ENCODE measurements around the gene C14orf132.

GRCh38 chr14:96090441-96091148 is 51.4 kb downstream of the C14orf132 start:
- TF ChIP-seq SIX5 (IDR thresholded peaks at IDR 0.05; ENCODE audit: borderline replicate concordance in 1 of 2, insufficient read depth in 1 of 2, low read depth in 1 of 2, low read length in 2 of 2) (no peak), NONO (IDR thresholded peaks at IDR 0.05; ENCODE audit: low read depth in 2 of 2, low read length in 1 of 2) (no peak), SIN3B (IDR thresholded peaks at IDR 0.05; ENCODE audit: low read depth) (no peak), MCM3 (IDR thresholded peaks at IDR 0.05) (no peak), BACH1 (tag; IDR thresholded peaks at IDR 0.05) (no peak), JUND (IDR thresholded peaks at IDR 0.05; ENCODE audit: borderline replicate concordance, low read depth, low read length) (no peak), JUND (tag; IDR thresholded peaks at IDR 0.05; ENCODE audit: borderline replicate concordance, low read depth, low read length) (no peak), ZNF584 (CRISPR knock-in tag; IDR thresholded peaks at IDR 0.05; ENCODE audit: low read depth) (no peak), POLR2AphosphoS5 (IDR thresholded peaks at IDR 0.05; ENCODE audit: control insufficient read depth, insufficient read depth, low read depth, low read length) (no peak), CTCF (IDR thresholded peaks at IDR 0.05 in 2 of 3, conservative IDR thresholded peaks at IDR 0.05 in 1 of 3; ENCODE audit: insufficient read depth in 2 of 3, low read depth in 1 of 3, low read length in 3 of 3) (no peak), HNRNPH1 (optimal IDR thresholded peaks at IDR 0.05; ENCODE audit: low read depth, low read length) (no peak), MNT (conservative IDR thresholded peaks at IDR 0.05) (no peak), RB1 (IDR thresholded peaks at IDR 0.05; ENCODE audit: low read depth) (no peak), TCF7L2 (IDR thresholded peaks at IDR 0.05; ENCODE audit: low read depth, low read length) (no peak), ZNF436 (CRISPR knock-in tag; IDR thresholded peaks at IDR 0.05) (no peak)
